Keratinocyte (primary cell): ENCODE measurements around the gene ERVH48-1. TPM values are rescaled to one million over a fixed set of nuclear protein-coding genes. Genes with fewer than 3 reads are reported as not detected.
"Not testable (repeated sequence)": the region's sequence is repeated elsewhere in the genome, so short reads cannot be mapped to it uniquely, and the experiment has no call there.

Experiments used
- DNase-seq: peaks from one replicate; pipeline ENCODE4 v3.0.0-alpha.2; 2011; ENCODE audit warnings: low read depth, missing footprints, low spot score
- FAIRE-seq: peaks from 2 replicates; lab custom pipeline; 2011; peaks lifted over from hg19 to GRCh38; lab: Jason Lieb, UNC
- H2AFZ ChIP-seq: 2 replicates; pipeline ENCODE4 v1.6.0; 2012; ENCODE audit warnings: low read length, control low read depth, inconsistent platforms; ENCODE audit not compliant: control insufficient read depth
- H3K27ac ChIP-seq: 2 replicates; pipeline ENCODE4 v1.5.1; 2011; ENCODE audit warnings: low read length; ENCODE audit not compliant: control insufficient read depth, insufficient read depth
- H3K27me3 ChIP-seq: 3 replicates; pipeline ENCODE4 v1.6.0; 2011; ENCODE audit warnings: low read length; ENCODE audit not compliant: control insufficient read depth, insufficient read depth; ENCODE audit errors: extremely low read depth
- H3K36me3 ChIP-seq, 2 experiments: 2 replicates in 1 of 2; 3 replicates in 1 of 2; pipeline ENCODE4 v1.5.1; 2011; ENCODE audit warnings: low read length in 2 of 2, mild to moderate bottlenecking in 1 of 2; ENCODE audit not compliant: control insufficient read depth in 2 of 2, insufficient read depth in 2 of 2; ENCODE audit errors: extremely low read depth in 1 of 2
- H3K4me1 ChIP-seq: 3 replicates; pipeline ENCODE4 v1.5.1; 2011; ENCODE audit warnings: low read length; ENCODE audit not compliant: control insufficient read depth, insufficient read depth; ENCODE audit errors: extremely low read depth
- H3K4me2 ChIP-seq: 3 replicates; pipeline ENCODE4 v1.6.0; 2011; ENCODE audit warnings: low read depth, low read length; ENCODE audit not compliant: control insufficient read depth, insufficient read depth; ENCODE audit errors: extremely low read depth
- H3K4me3 ChIP-seq, 3 experiments: fragments of 200-600 bp in 1 of 3; sonication (generic) in 1 of 3; 2 replicates in 2 of 3; 3 replicates in 1 of 3; pipeline ENCODE4 v1.5.1; 2011 to 2016; ENCODE audit warnings: low read length in 3 of 3, mild to moderate bottlenecking in 3 of 3, control low read depth in 2 of 3, inconsistent platforms in 1 of 3, low read depth in 1 of 3, mixed read lengths in 1 of 3, mixed run types in 1 of 3, moderate library complexity in 1 of 3; ENCODE audit not compliant: control insufficient read depth in 2 of 3, insufficient read depth in 2 of 3; ENCODE audit errors: extremely low read depth in 1 of 3
- H3K79me2 ChIP-seq: 2 replicates; pipeline ENCODE4 v1.6.0; 2012; ENCODE audit warnings: low read length; ENCODE audit not compliant: control insufficient read depth, insufficient read depth
- H3K9ac ChIP-seq: 3 replicates; pipeline ENCODE4 v1.6.0; 2011; ENCODE audit warnings: low read length; ENCODE audit not compliant: control insufficient read depth, insufficient read depth; ENCODE audit errors: extremely low read depth
- H3K9me1 ChIP-seq: 3 replicates; pipeline ENCODE4 v1.6.0; 2011; ENCODE audit warnings: low read length; ENCODE audit not compliant: control insufficient read depth, insufficient read depth; ENCODE audit errors: extremely low read depth
- H3K9me3 ChIP-seq: 2 replicates; pipeline ENCODE4 v1.5.1; 2012; ENCODE audit warnings: low read depth, low read length; ENCODE audit not compliant: control insufficient read depth
- H4K20me1 ChIP-seq: 3 replicates; pipeline ENCODE4 v1.6.0; 2011; ENCODE audit warnings: low read length; ENCODE audit not compliant: control insufficient read depth, insufficient read depth; ENCODE audit errors: extremely low read depth
- EZH2 ChIP-seq: IDR thresholded peaks from one replicate; pipeline ENCODE4 v1.6.1; 2012; ENCODE audit warnings: inconsistent platforms, mild to moderate bottlenecking, low read length, moderate library complexity
- dilution Hi-C: fragments of 300-500 bp; cut with MboI; formaldehyde crosslinking; loops from one replicate; pipeline ENCODE4 v1.7.0; 2020; ENCODE audit warnings: low sequenced_read_pairs; ENCODE audit not compliant: extremely low pct_ligation_motif_present
- polyA plus RNA-seq, 5 experiments: library from polyadenylated mRNA; depleted of rRNA in 3 of 5; stranded (reverse) in 3 of 5; stranded (forward) in 1 of 5; unstranded in 1 of 5; fragments of >200 nt; gene quantifications; 1 replicate in 1 of 5; 2 replicates in 3 of 5; 3 replicates in 1 of 5; pipeline versions ENCODE4 v1.2.1 to v1.2.3, GENCODE V29; 2011 to 2012; ENCODE audit warnings: missing spikeins in 2 of 5, low read depth in 1 of 5, low replicate concordance in 1 of 5
- TF ChIP-seq, protein P1 (sequence below), 3 experiments: IDR thresholded peaks in 1 of 3; conservative IDR thresholded peaks in 1 of 3; optimal IDR thresholded peaks in 1 of 3; 2 replicates in 2 of 3; 3 replicates in 1 of 3; pipeline versions ENCODE3 to v1.5.1; 2011; ENCODE audit warnings: low read length in 3 of 3, mild to moderate bottlenecking in 3 of 3, moderate library complexity in 2 of 3, control low read depth in 1 of 3, inconsistent platforms in 1 of 3; ENCODE audit not compliant: insufficient read depth in 2 of 3; ENCODE audit errors: extremely low read depth in 1 of 3

Gene ERVH48-1
- polyA plus RNA-seq, 1 donor (not counting 4 experiments of a cell fraction or from before 2014, with no cell fraction given): 0.03 TPM

DNA sequence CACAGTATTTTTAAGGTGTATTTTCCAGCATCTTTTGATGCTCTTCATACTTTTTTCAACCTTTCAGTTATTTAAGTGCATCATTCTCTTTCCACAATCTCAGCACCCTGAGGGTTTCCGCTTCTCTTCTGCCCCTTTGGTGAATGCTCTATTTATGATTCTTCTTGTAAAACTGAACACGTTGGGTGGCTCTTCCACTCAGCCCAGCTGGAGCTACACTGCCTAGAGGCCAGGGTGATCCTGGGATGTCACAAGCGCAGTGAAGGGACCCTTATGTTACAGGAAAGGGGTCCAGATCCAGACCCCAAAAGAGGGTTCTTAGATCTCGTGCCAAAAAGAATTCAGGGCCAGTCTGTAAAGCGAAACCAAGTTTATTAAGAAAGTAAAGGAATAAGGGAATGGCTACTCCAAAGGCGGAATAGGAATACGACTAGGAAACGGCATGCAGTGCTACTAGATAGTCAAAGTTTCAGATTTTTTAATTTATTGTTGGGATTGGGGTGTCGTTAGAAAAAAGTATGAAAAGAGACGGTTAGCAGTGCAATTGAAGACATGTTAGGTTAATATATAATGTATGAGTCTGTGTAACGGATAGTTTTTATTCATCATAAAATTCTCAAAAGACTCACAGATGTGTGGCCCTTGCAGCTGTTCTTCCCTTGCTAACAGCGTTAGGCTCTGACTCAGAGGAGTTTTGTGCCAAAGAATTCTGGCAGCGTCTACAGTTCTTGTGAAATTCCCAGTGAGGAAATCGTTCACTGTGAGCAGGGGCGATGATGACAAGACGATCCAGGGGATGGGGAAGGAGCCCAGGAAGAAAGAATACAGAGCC is 14.4 kb upstream of the ERVH48-1 start:
- Histone ChIP-seq H3K4me2 (peak overlapping the region; percentile 17), H3K27ac (no peak overlapping the region), H3K4me1 (peaks cover 11% of the 10 kb centered on the region), H3K9me1 (no peaks in the 10 kb centered on the region), H3K4me3 (peak overlapping the region in 1 of 3 experiments; percentile 14), H3K36me3 (no peaks in the 10 kb centered on the region), H3K27me3 (no peaks in the 10 kb centered on the region), H2AFZ (no peak overlapping the region), H3K9me3 (peaks cover 3% of the 10 kb centered on the region), H3K79me2 (no peaks in the 10 kb centered on the region), H3K9ac (no peak overlapping the region), H4K20me1 (no peaks in the 10 kb centered on the region)
- FAIRE-seq (peak; percentile 69), DNase-seq (peak; percentile 80)
- dilution Hi-C loops: no loop called here
- TF ChIP-seq EZH2: no peak
- TF ChIP-seq, protein P1, sequence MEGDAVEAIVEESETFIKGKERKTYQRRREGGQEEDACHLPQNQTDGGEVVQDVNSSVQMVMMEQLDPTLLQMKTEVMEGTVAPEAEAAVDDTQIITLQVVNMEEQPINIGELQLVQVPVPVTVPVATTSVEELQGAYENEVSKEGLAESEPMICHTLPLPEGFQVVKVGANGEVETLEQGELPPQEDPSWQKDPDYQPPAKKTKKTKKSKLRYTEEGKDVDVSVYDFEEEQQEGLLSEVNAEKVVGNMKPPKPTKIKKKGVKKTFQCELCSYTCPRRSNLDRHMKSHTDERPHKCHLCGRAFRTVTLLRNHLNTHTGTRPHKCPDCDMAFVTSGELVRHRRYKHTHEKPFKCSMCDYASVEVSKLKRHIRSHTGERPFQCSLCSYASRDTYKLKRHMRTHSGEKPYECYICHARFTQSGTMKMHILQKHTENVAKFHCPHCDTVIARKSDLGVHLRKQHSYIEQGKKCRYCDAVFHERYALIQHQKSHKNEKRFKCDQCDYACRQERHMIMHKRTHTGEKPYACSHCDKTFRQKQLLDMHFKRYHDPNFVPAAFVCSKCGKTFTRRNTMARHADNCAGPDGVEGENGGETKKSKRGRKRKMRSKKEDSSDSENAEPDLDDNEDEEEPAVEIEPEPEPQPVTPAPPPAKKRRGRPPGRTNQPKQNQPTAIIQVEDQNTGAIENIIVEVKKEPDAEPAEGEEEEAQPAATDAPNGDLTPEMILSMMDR (optimal IDR thresholded peaks at IDR 0.05 in 1 of 3, IDR thresholded peaks at IDR 0.05 in 1 of 3, conservative IDR thresholded peaks at IDR 0.05 in 1 of 3; ENCODE audit: extremely low read depth in 1 of 3, insufficient read depth in 2 of 3, low read length in 3 of 3): no peak

DNA sequence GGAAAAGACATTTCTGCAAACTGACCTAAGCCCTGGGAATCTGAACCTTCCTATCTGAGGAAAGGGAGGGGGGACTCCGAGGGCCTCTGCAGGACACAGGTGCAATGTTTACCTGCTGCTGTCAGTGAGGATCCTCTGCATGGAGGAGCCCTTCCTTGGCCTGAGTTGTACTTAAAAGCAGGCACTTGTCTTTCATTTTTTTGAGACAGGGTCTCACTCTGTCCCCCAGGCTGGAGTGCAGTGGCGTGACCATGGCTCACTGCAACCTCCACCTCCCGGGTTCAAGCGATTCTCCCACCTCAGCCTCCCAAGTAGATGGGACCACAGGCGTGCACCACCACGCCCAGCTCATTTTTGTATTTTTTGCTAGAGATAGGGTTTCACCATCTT is 13.2 kb upstream of the ERVH48-1 start:
- H3K27me3 ChIP-seq, DNase-seq, H3K27ac ChIP-seq, FAIRE-seq, H3K36me3 ChIP-seq, H3K9me1 ChIP-seq, dilution Hi-C loops, H3K9ac ChIP-seq, H3K4me2 ChIP-seq, H3K79me2 ChIP-seq, H2AFZ ChIP-seq, H4K20me1 ChIP-seq, H3K4me3 ChIP-seq, H3K9me3 ChIP-seq: not testable (repeated sequence)
- peaks cover 11% of the 10 kb centered on the region for H3K4me1 ChIP-seq
